Measurements from ENCODE around the gene VTI1A. TPM values are rescaled to one million over a fixed set of nuclear protein-coding genes. Genes with fewer than 3 reads are reported as not detected.

The VTI1A gene
- total RNA-seq, 1 experiment from 2014 or later = 22.0 TPM

GRCh38 chr10:112791447-112791846 lies 344.4 kb downstream of the VTI1A start:
- DNase-seq = no peak
- no peak overlapping the region for H3K4ac ChIP-seq (ENCODE audit: low read depth, low read length)
- H4K8ac ChIP-seq (replicated peaks; ENCODE audit: insufficient read length, low read depth, low read length) = no peak overlapping the region
- no peak overlapping the region for H3K18ac ChIP-seq (ENCODE audit: insufficient read length, low read depth, low read length)
- no peaks in the 10 kb centered on the region for H3K79me1 ChIP-seq (ENCODE audit: insufficient read depth, low read depth, low read length, poor library complexity, severe bottlenecking)
- no peak overlapping the region for H3T11ph ChIP-seq (ENCODE audit: low read length)
- H3K9ac ChIP-seq (ENCODE audit: extremely low read depth, insufficient read length, low read length) = no peak overlapping the region
- no peak overlapping the region for H3K56ac ChIP-seq (ENCODE audit: insufficient read length, low read depth, low read length)
- H2BK120ac ChIP-seq (ENCODE audit: low read depth, low read length, poor library complexity, severe bottlenecking) = no peak overlapping the region
- Mint-ChIP-seq H3K27me3 (ENCODE audit: low read depth) (0 out of 2 replicates have a peak, but pooled peaks cover 2% of the 10 kb centered on the region), H3K36me3 (ENCODE audit: insufficient read depth in 1 of 3, low read depth in 3 of 3) (peaks cover 0 to 11% (median 2%) of the 10 kb centered on the region in 3 experiments; a peak in 4 of 7 replicates), H3K27ac (no peak overlapping the region), H3K4me1 (peaks cover 29 to 35% of the 10 kb centered on the region in 2 experiments), H3K9me3 (peaks cover 0 to 5% of the 10 kb centered on the region in 2 experiments; a peak in 1 of 5 replicates), H3K4me3 (no peak overlapping the region)
- no peaks in the 10 kb centered on the region for H3K79me2 ChIP-seq (ENCODE audit: insufficient read depth, low read length)
- no peaks in the 10 kb centered on the region for H4K20me1 ChIP-seq (ENCODE audit: control insufficient read depth, insufficient read depth, insufficient read length)
- no peaks in the 10 kb centered on the region for H3K9me3 ChIP-seq (ENCODE audit: control insufficient read depth, low read depth, low read length)
- no peak overlapping the region for H3K14ac ChIP-seq (ENCODE audit: insufficient read depth, low read length)
- H2BK5ac ChIP-seq (ENCODE audit: insufficient read length, low read length) = no peak overlapping the region
- H4K91ac ChIP-seq (ENCODE audit: insufficient read length, low read depth, low read length) = no peak overlapping the region
- no peak overlapping the region for H2AFZ ChIP-seq (ENCODE audit: low read length)
- H3K23me2 ChIP-seq (ENCODE audit: insufficient read length, low read depth, low read length, poor library complexity, severe bottlenecking) = no peaks in the 10 kb centered on the region
- no peak overlapping the region for H2BK20ac ChIP-seq (ENCODE audit: low read depth, low read length, poor library complexity, severe bottlenecking)
- H3K27ac ChIP-seq (ENCODE audit: insufficient read length, low read depth, low read length) = no peak overlapping the region
- H2BK15ac ChIP-seq (ENCODE audit: low read depth, low read length) = no peak overlapping the region
- H3K4me1 ChIP-seq (ENCODE audit: insufficient read depth, low read length) = no peaks in the 10 kb centered on the region; the same call in 1 of the 2 replicates
- H2BK12ac ChIP-seq (ENCODE audit: insufficient read length, low read depth, low read length) = no peak overlapping the region
- no peak overlapping the region for H3K23ac ChIP-seq (ENCODE audit: insufficient read length, low read depth, low read length)
- no CpG with 5 or more reads among the region's 2 CpGs for WGBS (ENCODE audit: extremely low coverage, insufficient read length, low lambda C conversion rate)
- no peak overlapping the region for H2AK5ac ChIP-seq (ENCODE audit: insufficient read length, low read length)
- H3K27me3 ChIP-seq (ENCODE audit: insufficient read depth, low read length) = no peaks in the 10 kb centered on the region
- no peak overlapping the region for H3K4me2 ChIP-seq (ENCODE audit: insufficient read depth, insufficient read length, low read length)
- no peak for TF ChIP-seq CTCF (conservative IDR thresholded peaks at IDR 0.05)
- no peak overlapping the region for H4K5ac ChIP-seq (ENCODE audit: insufficient read length, low read depth, low read length)

All from H9 (cell line).